ENCODE results near the gene KCNAB2.

Gene KCNAB2

GRCh38 chr1:6104631-6105030 is 58.9 kb downstream of the KCNAB2 start:
- H3K4me1 ChIP-seq = no peaks in the 10 kb centered on the region
- no peaks in the 10 kb centered on the region for H3K36me3 ChIP-seq (ENCODE audit: control insufficient read depth, insufficient read depth, low read length)
- no peak overlapping the region for H3K4me2 ChIP-seq (ENCODE audit: low read length)
- H3K9me3 ChIP-seq (ENCODE audit: control insufficient read depth, low read length) = no peaks in the 10 kb centered on the region
- no peak overlapping the region for H3K27ac ChIP-seq
- no peaks in the 10 kb centered on the region for H3K27me3 ChIP-seq (ENCODE audit: control insufficient read depth, insufficient read depth, low read length)
- TF ChIP-seq CTCF (IDR thresholded peaks at IDR 0.05) = no peak
- H3K79me2 ChIP-seq = no peaks in the 10 kb centered on the region
- H3K4me3 ChIP-seq (ENCODE audit: low read depth, low read length) = no peak overlapping the region
- no peak overlapping the region for H3K9ac ChIP-seq
- no peak overlapping the region for H2AFZ ChIP-seq

DNA sequence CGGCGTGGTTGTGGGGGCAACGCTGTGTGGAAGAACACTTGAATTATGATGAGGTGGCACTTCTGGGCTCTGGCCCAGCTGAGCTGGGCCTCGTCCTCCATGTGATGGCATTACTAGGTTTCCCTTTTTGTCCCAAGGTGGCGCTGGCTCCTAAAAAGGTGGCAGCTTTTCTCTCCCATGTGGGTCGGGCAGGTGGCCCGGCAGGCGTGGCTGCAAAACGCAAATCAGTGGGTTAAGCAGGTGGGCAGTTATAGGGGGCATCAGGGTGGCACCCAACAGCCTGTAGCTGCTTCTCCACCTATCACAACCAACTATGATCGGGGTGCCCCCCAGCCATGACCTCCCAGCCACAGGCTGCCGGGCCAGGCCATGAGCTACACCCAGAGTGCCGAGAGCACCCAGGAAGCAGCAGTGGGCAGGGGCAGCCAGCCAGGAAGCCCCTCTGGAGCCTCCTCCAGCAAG is 59.6 kb downstream of the KCNAB2 start:
- Histone ChIP-seq H3K4me2 (ENCODE audit: low read length) (no peak overlapping the region), H3K36me3 (ENCODE audit: control insufficient read depth, insufficient read depth, low read length) (no peaks in the 10 kb centered on the region), H3K9me3 (ENCODE audit: control insufficient read depth, low read length) (no peaks in the 10 kb centered on the region), H3K27ac (no peak overlapping the region), H3K4me3 (ENCODE audit: low read depth, low read length) (no peak overlapping the region), H3K79me2 (no peaks in the 10 kb centered on the region), H3K27me3 (ENCODE audit: control insufficient read depth, insufficient read depth, low read length) (no peaks in the 10 kb centered on the region), H3K9ac (no peak overlapping the region), H3K4me1 (no peaks in the 10 kb centered on the region), H2AFZ (no peak overlapping the region)
- no peak for TF ChIP-seq CTCF (IDR thresholded peaks at IDR 0.05)

DNA sequence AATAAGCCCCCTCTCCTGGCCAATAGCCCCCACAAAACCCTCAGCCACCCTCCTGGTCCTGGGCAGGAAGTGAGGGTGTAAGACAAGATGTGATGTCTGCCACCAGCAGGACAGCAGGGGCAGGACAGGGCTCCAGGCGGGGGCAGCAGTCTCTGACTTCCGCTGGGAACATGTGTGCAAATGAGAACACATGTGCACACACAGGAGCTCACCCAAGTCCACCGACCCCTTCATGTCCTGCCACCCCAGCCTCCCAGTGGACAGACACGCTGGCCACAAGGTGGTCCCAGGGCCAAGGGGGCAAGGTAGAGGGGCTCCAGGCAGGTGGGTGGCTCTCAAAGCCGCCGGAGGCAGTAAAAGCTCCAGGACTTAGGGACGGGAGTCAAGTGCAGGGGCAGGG is 60.1 kb downstream of the KCNAB2 start:
- H3K9me3 ChIP-seq (ENCODE audit: control insufficient read depth, low read length) = no peaks in the 10 kb centered on the region
- no peak overlapping the region for H3K27ac ChIP-seq
- no peak overlapping the region for H3K9ac ChIP-seq
- no peaks in the 10 kb centered on the region for H3K36me3 ChIP-seq (ENCODE audit: control insufficient read depth, insufficient read depth, low read length)
- H3K4me2 ChIP-seq (ENCODE audit: low read length) = no peak overlapping the region
- no peaks in the 10 kb centered on the region for H3K79me2 ChIP-seq
- no peaks in the 10 kb centered on the region for H3K4me1 ChIP-seq
- no peak overlapping the region for H3K4me3 ChIP-seq (ENCODE audit: low read depth, low read length)
- H3K27me3 ChIP-seq (ENCODE audit: control insufficient read depth, insufficient read depth, low read length) = no peaks in the 10 kb centered on the region
- no peak for TF ChIP-seq CTCF (IDR thresholded peaks at IDR 0.05)
- H2AFZ ChIP-seq = no peak overlapping the region

GRCh38 chr1:6106321-6106731 is 60.6 kb downstream of the KCNAB2 start:
- Histone ChIP-seq H2AFZ (no peak overlapping the region), H3K27me3 (ENCODE audit: control insufficient read depth, insufficient read depth, low read length) (no peaks in the 10 kb centered on the region)
- TF ChIP-seq CTCF (IDR thresholded peaks at IDR 0.05) = no peak

GRCh38 chr1:6106977-6107376 is 61.3 kb downstream of the KCNAB2 start:
- Histone ChIP-seq H3K4me2 (ENCODE audit: low read length) (no peak overlapping the region), H3K4me3 (ENCODE audit: low read depth, low read length) (no peak overlapping the region), H3K9ac (no peak overlapping the region), H3K36me3 (ENCODE audit: control insufficient read depth, insufficient read depth, low read length) (no peaks in the 10 kb centered on the region), H3K4me1 (no peaks in the 10 kb centered on the region), H3K27me3 (ENCODE audit: control insufficient read depth, insufficient read depth, low read length) (no peaks in the 10 kb centered on the region), H3K79me2 (no peaks in the 10 kb centered on the region), H3K9me3 (ENCODE audit: control insufficient read depth, low read length) (no peaks in the 10 kb centered on the region), H2AFZ (no peak overlapping the region), H3K27ac (no peak overlapping the region)
- no peak for TF ChIP-seq CTCF (IDR thresholded peaks at IDR 0.05)

More at GRCh38 chr1:6106321-6106731, 60.6 kb downstream of the KCNAB2 start:
- H3K79me2 ChIP-seq = no peaks in the 10 kb centered on the region
- H3K4me3 ChIP-seq (ENCODE audit: low read depth, low read length) = no peak overlapping the region
- H3K36me3 ChIP-seq (ENCODE audit: control insufficient read depth, insufficient read depth, low read length) = no peaks in the 10 kb centered on the region
- no peaks in the 10 kb centered on the region for H3K4me1 ChIP-seq
- H3K9me3 ChIP-seq (ENCODE audit: control insufficient read depth, low read length) = no peaks in the 10 kb centered on the region
- H3K9ac ChIP-seq = no peak overlapping the region
- no peak overlapping the region for H3K4me2 ChIP-seq (ENCODE audit: low read length)
- no peak overlapping the region for H3K27ac ChIP-seq

Measured in parathyroid adenoma (tissue), 2 donors.